Smooth muscle cell (in vitro differentiated cells): ENCODE measurements around the gene AMPD1. TPM values are rescaled to one million over a fixed set of nuclear protein-coding genes. Genes with fewer than 3 reads are reported as not detected.

ENCODE experiments used
- DNase-seq: peaks from one replicate; lab custom pipeline; 2025; ENCODE audit not compliant: unreplicated experiment; lab: John Stamatoyannopoulos, UW
- H2AFZ ChIP-seq: fragments of 200-600 bp; sonication (generic); 2 replicates; pipeline ENCODE4 v1.6.0; 2016; ENCODE audit warnings: antibody characterized with exemption, low read depth, mild to moderate bottlenecking
- H3F3A ChIP-seq: fragments of 200-600 bp; sonication (generic); 2 replicates; pipeline ENCODE4 v1.6.0; 2017; ENCODE audit warnings: antibody characterized with exemption, low read depth
- H3K27ac ChIP-seq: fragments of 200-600 bp; sonication (generic); 2 replicates; pipeline ENCODE4 v1.5.1; 2016; ENCODE audit warnings: low read depth, mild to moderate bottlenecking
- H3K27me3 ChIP-seq: fragments of 200-600 bp; sonication (generic); 2 replicates; pipeline ENCODE4 v1.6.1; 2016; ENCODE audit warnings: low read depth, mild to moderate bottlenecking
- H3K36me3 ChIP-seq: fragments of 200-600 bp; sonication (generic); 2 replicates; pipeline ENCODE4 v1.5.1; 2016; ENCODE audit warnings: low read depth
- H3K4me1 ChIP-seq: fragments of 200-600 bp; sonication (generic); 2 replicates; pipeline ENCODE4 v1.5.1; 2016; ENCODE audit warnings: low read depth
- H3K4me2 ChIP-seq: fragments of 200-600 bp; sonication (generic); 2 replicates; pipeline ENCODE4 v1.6.0; 2016; ENCODE audit warnings: mild to moderate bottlenecking
- H3K4me3 ChIP-seq: fragments of 200-600 bp; sonication (generic); 2 replicates; pipeline ENCODE4 v1.5.1; 2016; ENCODE audit warnings: mild to moderate bottlenecking
- H3K79me2 ChIP-seq: fragments of 200-600 bp; sonication (generic); 2 replicates; pipeline ENCODE4 v1.6.0; 2016; ENCODE audit warnings: low read depth, mild to moderate bottlenecking
- H3K9ac ChIP-seq: fragments of 200-600 bp; sonication (generic); 2 replicates; pipeline ENCODE4 v1.6.0; 2016; ENCODE audit warnings: low read depth
- H3K9me3 ChIP-seq: fragments of 200-600 bp; sonication (generic); replicated peaks from 2 replicates; pipeline ENCODE4 v1.5.1; 2016; ENCODE audit warnings: low read depth
- H4K20me1 ChIP-seq: fragments of 200-600 bp; sonication (generic); 2 replicates; pipeline ENCODE4 v1.6.0; 2016; ENCODE audit warnings: low read depth
- WGBS: methylation state at CpG from one replicate; pipeline ENCODE4 v1.1.7; 2016; ENCODE audit warnings: low lambda C conversion rate; 5-methylcytosine and 5-hydroxymethylcytosine counted together
- polyA plus RNA-seq: library from polyadenylated mRNA; unstranded; fragments of >200 nt; fragmentation: Nextera tagmentation; extraction: Ambion mirVana; gene quantifications from 2 replicates; pipeline ENCODE4 v1.2.1, GENCODE V29; 2016
- total RNA-seq: library from RNA; depleted of rRNA; stranded (reverse); fragments of >200 nt; gene quantifications from 2 replicates; pipeline ENCODE4 v1.2.3, GENCODE V29; 2014
- TF ChIP-seq, protein P1 (sequence below): fragments of 200-600 bp; sonication (generic); IDR thresholded peaks from 2 replicates; pipeline ENCODE4 v1.5.1; 2017; ENCODE audit warnings: borderline replicate concordance, mild to moderate bottlenecking, antibody characterized with exemption; ENCODE audit not compliant: insufficient read depth, poor library complexity, severe bottlenecking

Gene AMPD1
- total and polyA plus RNA-seq, 2 experiments from 2014 or later = not detected

DNA sequence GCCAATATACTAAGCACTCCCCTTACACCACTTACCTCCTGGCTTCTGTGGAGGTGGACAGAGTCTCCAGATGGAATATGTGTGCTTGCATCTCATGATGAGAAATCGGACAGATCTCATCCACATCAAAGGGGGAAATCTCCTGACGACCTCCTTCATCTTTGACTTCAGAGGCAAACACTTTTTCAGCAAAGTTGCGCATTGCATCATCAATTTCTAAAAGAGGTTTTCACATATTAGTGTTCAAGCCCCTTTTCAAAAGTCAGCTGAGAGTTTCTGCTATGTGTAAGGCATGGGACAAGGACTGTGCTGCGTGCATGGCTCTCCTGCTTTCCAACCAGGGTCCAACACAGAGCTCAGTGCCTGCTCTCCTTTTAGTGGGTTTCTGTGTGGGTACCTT, 6.8 kb downstream of the AMPD1 start:
- WGBS = 84% methylated on average over 4 of the region's 4 CpGs
- H3K36me3 ChIP-seq = no peaks in the 10 kb centered on the region

DNA sequence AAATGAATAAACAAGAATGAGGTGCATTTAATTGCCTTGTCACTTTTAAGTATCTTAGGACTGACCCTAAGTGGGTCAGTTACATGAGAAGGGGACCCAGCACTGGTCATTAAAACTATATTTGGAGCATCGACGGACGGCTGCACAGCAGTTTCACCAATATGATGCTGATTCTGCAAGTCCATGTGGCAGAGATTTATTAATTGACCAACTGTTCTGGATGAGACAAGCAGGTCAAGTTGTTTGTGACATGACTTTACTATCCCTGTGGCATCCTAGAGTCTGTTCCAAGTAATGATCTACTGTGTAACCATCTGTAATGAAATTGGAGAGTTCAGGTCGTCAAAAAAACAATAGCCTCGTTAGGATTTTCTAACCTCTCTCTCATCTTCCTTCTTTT, 9.5 kb downstream of the AMPD1 start:
- no peak overlapping the region for H2AFZ ChIP-seq
- H3K9ac ChIP-seq = no peak overlapping the region
- no peak overlapping the region for H3K27ac ChIP-seq
- H3K4me3 ChIP-seq = no peak overlapping the region
- peaks cover 35% of the 10 kb centered on the region for H3K27me3 ChIP-seq
- H3K36me3 ChIP-seq = no peaks in the 10 kb centered on the region
- H4K20me1 ChIP-seq = no peaks in the 10 kb centered on the region
- no peaks in the 10 kb centered on the region for H3K9me3 ChIP-seq
- H3K4me1 ChIP-seq = no peaks in the 10 kb centered on the region
- DNase-seq = no peak
- H3K4me2 ChIP-seq = no peak overlapping the region
- no peaks in the 10 kb centered on the region for H3K79me2 ChIP-seq
- 90% methylated on average over 5 of the region's 5 CpGs for WGBS
- TF ChIP-seq, protein P1, sequence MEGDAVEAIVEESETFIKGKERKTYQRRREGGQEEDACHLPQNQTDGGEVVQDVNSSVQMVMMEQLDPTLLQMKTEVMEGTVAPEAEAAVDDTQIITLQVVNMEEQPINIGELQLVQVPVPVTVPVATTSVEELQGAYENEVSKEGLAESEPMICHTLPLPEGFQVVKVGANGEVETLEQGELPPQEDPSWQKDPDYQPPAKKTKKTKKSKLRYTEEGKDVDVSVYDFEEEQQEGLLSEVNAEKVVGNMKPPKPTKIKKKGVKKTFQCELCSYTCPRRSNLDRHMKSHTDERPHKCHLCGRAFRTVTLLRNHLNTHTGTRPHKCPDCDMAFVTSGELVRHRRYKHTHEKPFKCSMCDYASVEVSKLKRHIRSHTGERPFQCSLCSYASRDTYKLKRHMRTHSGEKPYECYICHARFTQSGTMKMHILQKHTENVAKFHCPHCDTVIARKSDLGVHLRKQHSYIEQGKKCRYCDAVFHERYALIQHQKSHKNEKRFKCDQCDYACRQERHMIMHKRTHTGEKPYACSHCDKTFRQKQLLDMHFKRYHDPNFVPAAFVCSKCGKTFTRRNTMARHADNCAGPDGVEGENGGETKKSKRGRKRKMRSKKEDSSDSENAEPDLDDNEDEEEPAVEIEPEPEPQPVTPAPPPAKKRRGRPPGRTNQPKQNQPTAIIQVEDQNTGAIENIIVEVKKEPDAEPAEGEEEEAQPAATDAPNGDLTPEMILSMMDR = no peak
- H3F3A ChIP-seq = no peaks in the 10 kb centered on the region

More for the DNA sequence above, 6.8 kb downstream of the AMPD1 start:
- Histone ChIP-seq H3K9me3 (no peaks in the 10 kb centered on the region), H3K4me3 (no peak overlapping the region), H3K27me3 (peaks cover 35% of the 10 kb centered on the region), H3K27ac (no peak overlapping the region), H4K20me1 (no peaks in the 10 kb centered on the region), H3K4me2 (no peak overlapping the region), H3K79me2 (no peaks in the 10 kb centered on the region), H3K9ac (no peak overlapping the region), H3F3A (no peaks in the 10 kb centered on the region), H3K4me1 (no peaks in the 10 kb centered on the region), H2AFZ (no peak overlapping the region)
- no peak for DNase-seq
- TF ChIP-seq, protein P1 = no peak

DNA sequence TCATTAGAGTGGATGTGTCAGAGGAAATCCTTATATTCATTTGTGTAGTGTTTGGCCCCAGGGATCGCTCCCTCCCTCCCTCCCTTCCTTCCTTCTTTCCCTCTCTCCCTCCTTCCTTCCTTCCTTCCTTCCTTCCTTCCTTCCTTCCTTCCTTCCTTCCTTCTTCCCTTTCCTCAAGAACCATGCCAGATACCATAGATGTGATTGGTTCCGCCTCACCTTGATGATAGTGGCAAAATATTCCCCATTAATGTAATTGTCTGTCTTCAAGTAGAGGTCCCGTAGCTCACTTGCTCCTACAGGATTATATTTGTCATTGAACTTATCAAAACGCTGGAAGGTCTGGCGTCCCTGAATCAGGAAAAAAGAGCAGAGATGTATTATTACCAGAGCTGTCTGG, 17.7 kb downstream of the AMPD1 start:
- Histone ChIP-seq H3K27me3 (peaks cover 46% of the 10 kb centered on the region), H3K4me2 (no peak overlapping the region), H3F3A (no peaks in the 10 kb centered on the region), H3K79me2 (no peaks in the 10 kb centered on the region), H3K4me3 (no peak overlapping the region), H2AFZ (no peak overlapping the region), H3K4me1 (no peaks in the 10 kb centered on the region), H3K9me3 (no peaks in the 10 kb centered on the region), H4K20me1 (no peaks in the 10 kb centered on the region), H3K36me3 (no peaks in the 10 kb centered on the region), H3K9ac (no peak overlapping the region), H3K27ac (no peak overlapping the region)
- 86% methylated on average over 5 of the region's 5 CpGs for WGBS
- DNase-seq = no peak
- TF ChIP-seq, protein P1 = no peak

GRCh38 chr1:114676115-114676514, 19.2 kb downstream of the AMPD1 start:
- H3K36me3 ChIP-seq = no peaks in the 10 kb centered on the region
- no peaks in the 10 kb centered on the region for H3F3A ChIP-seq
- peaks cover 46% of the 10 kb centered on the region for H3K27me3 ChIP-seq
- H3K4me1 ChIP-seq = no peaks in the 10 kb centered on the region
- no peaks in the 10 kb centered on the region for H3K9me3 ChIP-seq
- no peaks in the 10 kb centered on the region for H3K79me2 ChIP-seq
- WGBS = 100% methylated on average over 1 of the region's 1 CpG
- no peak overlapping the region for H3K9ac ChIP-seq
- H3K27ac ChIP-seq = no peak overlapping the region
- no peaks in the 10 kb centered on the region for H4K20me1 ChIP-seq
- H3K4me3 ChIP-seq = no peak overlapping the region
- TF ChIP-seq, protein P1 = no peak
- DNase-seq = no peak
- H3K4me2 ChIP-seq = no peak overlapping the region
- no peak overlapping the region for H2AFZ ChIP-seq
